BE2C (cell line): Measurements from ENCODE around the gene CRYGN.

Experiments
- DNase-seq: peaks from one replicate; pipeline ENCODE4 v3.0.0-alpha.2; 2020
- H3K27me3 ChIP-seq: fragments of 250-450 bp; sonication (Bioruptor Pico); 2 replicates; pipeline ENCODE4 v1.5.1; 2020; ENCODE audit warnings: mild to moderate bottlenecking
- H3K36me3 ChIP-seq: fragments of 250-450 bp; sonication (Bioruptor Pico); 2 replicates; pipeline ENCODE4 v1.5.1; 2020; ENCODE audit warnings: mild to moderate bottlenecking
- H3K4me1 ChIP-seq: fragments of 250-450 bp; sonication (Bioruptor Pico); 2 replicates; pipeline ENCODE4 v1.5.1; 2020
- H3K4me3 ChIP-seq: 2 replicates; pipeline ENCODE4 v1.5.1; 2011; ENCODE audit warnings: low read depth, low read length
- H3K9me3 ChIP-seq: fragments of 250-450 bp; sonication (Bioruptor Pico); 2 replicates; pipeline ENCODE4 v1.5.1; 2020
- CTCF ChIP-seq: IDR thresholded peaks from 2 replicates; pipeline ENCODE4 v1.5.1; 2012; ENCODE audit warnings: mild to moderate bottlenecking, low read depth, low read length

Gene CRYGN

GRCh38 chr7:151447901-151448260 lies 7.9 kb upstream of the CRYGN start:
- Histone ChIP-seq H3K4me3 (no peak overlapping the region), H3K4me1 (no peaks in the 10 kb centered on the region), H3K27me3 (no peaks in the 10 kb centered on the region), H3K36me3 (no peaks in the 10 kb centered on the region), H3K9me3 (no peaks in the 10 kb centered on the region)
- DNase-seq: no peak
- no peak for TF ChIP-seq CTCF

GRCh38 chr7:151447312-151447711 lies 7.4 kb upstream of the CRYGN start:
- H3K27me3 ChIP-seq: no peaks in the 10 kb centered on the region
- H3K4me1 ChIP-seq: no peaks in the 10 kb centered on the region
- TF ChIP-seq CTCF: no peak
- no peaks in the 10 kb centered on the region for H3K36me3 ChIP-seq
- H3K4me3 ChIP-seq: no peak overlapping the region
- no peaks in the 10 kb centered on the region for H3K9me3 ChIP-seq
- no peak for DNase-seq

GRCh38 chr7:151446412-151446811 lies 6.5 kb upstream of the CRYGN start:
- TF ChIP-seq CTCF: no peak
- DNase-seq: no peak
- Histone ChIP-seq H3K36me3 (no peaks in the 10 kb centered on the region), H3K4me1 (no peaks in the 10 kb centered on the region), H3K4me3 (no peak overlapping the region), H3K27me3 (no peaks in the 10 kb centered on the region), H3K9me3 (no peaks in the 10 kb centered on the region)

- no peaks in the 10 kb centered on the region for H3K27me3 ChIP-seq
- no peaks in the 10 kb centered on the region for H3K36me3 ChIP-seq
- DNase-seq: no peak
- no peaks in the 10 kb centered on the region for H3K4me1 ChIP-seq
- no peak for TF ChIP-seq CTCF
- no peak overlapping the region for H3K4me3 ChIP-seq
- H3K9me3 ChIP-seq: no peaks in the 10 kb centered on the region
Measured at GRCh38 chr7:151444632-151445031, 4.7 kb upstream of the CRYGN start.

GRCh38 chr7:151442776-151443496 lies 3.0 kb upstream of the CRYGN start:
- H3K36me3 ChIP-seq: no peaks in the 10 kb centered on the region
- TF ChIP-seq CTCF: no peak
- no peaks in the 10 kb centered on the region for H3K4me1 ChIP-seq
- no peak overlapping the region for H3K4me3 ChIP-seq
- no peak for DNase-seq
- H3K9me3 ChIP-seq: no peaks in the 10 kb centered on the region
- no peaks in the 10 kb centered on the region for H3K27me3 ChIP-seq

- no peak for TF ChIP-seq CTCF
- no peaks in the 10 kb centered on the region for H3K36me3 ChIP-seq
- no peak overlapping the region for H3K4me3 ChIP-seq
- H3K4me1 ChIP-seq: no peaks in the 10 kb centered on the region; the same call in 1 of the 2 replicates
- DNase-seq: no peak
- H3K27me3 ChIP-seq: no peaks in the 10 kb centered on the region
- no peaks in the 10 kb centered on the region for H3K9me3 ChIP-seq
Measured at GRCh38 chr7:151440799-151441445, 981 bp upstream of the CRYGN start.
